HG03442 (cell line): Measurements from ENCODE around the gene DTWD1.
"Not testable (repeated sequence)": the region's sequence is repeated elsewhere in the genome, so short reads cannot be mapped to it uniquely, and the experiment has no call there.

Experiments
- ATAC-seq: cut with Tn5 transposase; IDR thresholded peaks from one replicate; pipeline ENCODE4 v1.9.1; 2021; ENCODE audit warnings: mild to moderate bottlenecking, moderate library complexity; ENCODE audit not compliant: unreplicated experiment

The DTWD1 gene

GRCh38 chr15:49620658-49621368, at the start of gene DTWD1, which contains the start of gene FAM227B:
DTWD1 (plus strand) TSS chr15:49621048; CDS start chr15:49625168, 4,120 bp downstream.
FAM227B (minus strand) TSS chr15:49620818; CDS start chr15:49615171, 5,647 bp downstream.
- peak; percentile 99 for ATAC-seq

GRCh38 chr15:49573421-49573820, 47.4 kb upstream of the DTWD1 start:
- no peak for ATAC-seq

GRCh38 chr15:49589030-49589429, 31.8 kb upstream of the DTWD1 start:
- ATAC-seq: peak; percentile 80

GRCh38 chr15:49592829-49593316, 28.0 kb upstream of the DTWD1 start:
- not testable (repeated sequence) for ATAC-seq

GRCh38 chr15:49604625-49605409, 16.0 kb upstream of the DTWD1 start:
- no peak for ATAC-seq

- no peak for ATAC-seq
Observed at GRCh38 chr15:49605588-49605987, 15.3 kb upstream of the DTWD1 start.

GRCh38 chr15:49606594-49606993, 14.3 kb upstream of the DTWD1 start:
- ATAC-seq: no peak

GRCh38 chr15:49610157-49610918, 10.5 kb upstream of the DTWD1 start:
- ATAC-seq: no peak

GRCh38 chr15:49612240-49612639, 8.6 kb upstream of the DTWD1 start:
- not testable (repeated sequence) for ATAC-seq

GRCh38 chr15:49619226-49619625, 1.6 kb upstream of the DTWD1 start:
- no peak for ATAC-seq

GRCh38 chr15:49620199-49620598, 649 bp upstream of the DTWD1 start:
- no peak for ATAC-seq

GRCh38 chr15:49621401-49621811, 558 bp downstream of the DTWD1 start:
- no peak for ATAC-seq

GRCh38 chr15:49621887-49622286, 1.0 kb downstream of the DTWD1 start:
- no peak for ATAC-seq

GRCh38 chr15:49622561-49622960, 1.7 kb downstream of the DTWD1 start:
- no peak for ATAC-seq

- no peak for ATAC-seq
Observed at GRCh38 chr15:49624056-49624455, 3.2 kb downstream of the DTWD1 start.

- no peak for ATAC-seq
Observed at GRCh38 chr15:49625460-49626036, 4.7 kb downstream of the DTWD1 start.

GRCh38 chr15:49627407-49627877, 6.6 kb downstream of the DTWD1 start:
- ATAC-seq: no peak

GRCh38 chr15:49628379-49628778, 7.5 kb downstream of the DTWD1 start:
- ATAC-seq: no peak

GRCh38 chr15:49637857-49638256, 17.0 kb downstream of the DTWD1 start:
- no peak for ATAC-seq

- ATAC-seq: no peak
Observed at GRCh38 chr15:49644364-49644794, 23.5 kb downstream of the DTWD1 start.

- ATAC-seq: no peak
Observed at GRCh38 chr15:49645277-49645676, 24.4 kb downstream of the DTWD1 start.
